H1 (cell line): ENCODE results near the gene PRMT6. TPM values are rescaled to one million over a fixed set of nuclear protein-coding genes. Genes with fewer than 3 reads are reported as not detected.
A peak's percentile ranks its signal among the peaks of the same experiment; 100 is the strongest.
"Not testable (repeated sequence)": the region's sequence is repeated elsewhere in the genome, so short reads cannot be mapped to it uniquely, and the experiment has no call there.

Experiments
- CTCF ChIA-PET: fragments of 300-600 bp; sonication (Branson Sonifier 250); formaldehyde crosslinking; loops from one replicate; lab custom pipeline; 2021; ENCODE audit not compliant: partially characterized antibody; lab: Charles Lee
- POLR2A ChIA-PET: fragments of 300-600 bp; sonication (Branson Sonifier 250); formaldehyde crosslinking; loops from one replicate; lab custom pipeline; 2021; ENCODE audit warnings: inconsistent platforms; ENCODE audit not compliant: partially characterized antibody; lab: Charles Lee
- DNase-seq, 2 experiments: peaks; one replicate each; pipeline versions ENCODE4 v3.0.0 to v3.0.0-alpha.2; 2010 to 2022; ENCODE audit warnings: low spot score in 2 of 2, low read depth in 1 of 2, mixed read lengths in 1 of 2
- FAIRE-seq: peaks from 2 replicates; lab custom pipeline; 2011; peaks lifted over from hg19 to GRCh38; lab: Jason Lieb, UNC
- H2AFZ ChIP-seq: 2 replicates; pipeline ENCODE4 v1.8.1; 2012; ENCODE audit warnings: low read length, inconsistent platforms
- H2AK5ac ChIP-seq: 2 replicates; pipeline ENCODE4 v1.6.1; 2013; ENCODE audit warnings: low read depth, low read length
- H2BK120ac ChIP-seq: replicated peaks from 2 replicates; pipeline ENCODE3; 2013; ENCODE audit warnings: low read depth, low read length, inconsistent platforms
- H2BK12ac ChIP-seq: 2 replicates; pipeline ENCODE4 v1.6.1; 2013; ENCODE audit warnings: low read depth, low read length
- H2BK15ac ChIP-seq: 2 replicates; pipeline ENCODE4 v1.6.1; 2013; ENCODE audit warnings: low read length
- H2BK20ac ChIP-seq: 2 replicates; pipeline ENCODE4 v1.6.1; 2013; ENCODE audit warnings: low read length
- H2BK5ac ChIP-seq: 2 replicates; pipeline ENCODE4 v1.6.1; 2013; ENCODE audit warnings: low read depth, low read length
- H3K14ac ChIP-seq: 2 replicates; pipeline ENCODE4 v1.6.1; 2013; ENCODE audit warnings: inconsistent platforms; ENCODE audit not compliant: insufficient read length
- H3K18ac ChIP-seq: 2 replicates; pipeline ENCODE4 v1.6.1; 2013; ENCODE audit warnings: low read length; ENCODE audit errors: extremely low read depth
- H3K23ac ChIP-seq: 2 replicates; pipeline ENCODE4 v1.6.1; 2013; ENCODE audit warnings: inconsistent platforms; ENCODE audit not compliant: insufficient read length
- H3K23me2 ChIP-seq: 2 replicates; pipeline ENCODE4 v1.6.1; 2013; ENCODE audit warnings: low read depth, low read length
- H3K27ac ChIP-seq: 2 replicates; pipeline ENCODE4 v1.6.1; 2011; ENCODE audit warnings: low read depth, low read length, inconsistent platforms
- H3K27me3 ChIP-seq, 4 experiments: replicated peaks in 1 of 4; 1 replicate in 1 of 4; 2 replicates in 3 of 4; pipeline versions ENCODE4 v1.6.1 to v1.8.1; 2011 to 2013; ENCODE audit warnings: low read length in 3 of 4, mild to moderate bottlenecking in 3 of 4, inconsistent platforms in 2 of 4, mixed read lengths in 2 of 4, moderate library complexity in 1 of 4; ENCODE audit not compliant: control insufficient read depth in 3 of 4, insufficient read depth in 3 of 4; ENCODE audit errors: extremely low read depth in 1 of 4
- H3K36me3 ChIP-seq, 4 experiments: 2 replicates each; pipeline versions ENCODE4 v1.6.1 to v1.8.1; 2011 to 2013; ENCODE audit warnings: mild to moderate bottlenecking in 4 of 4, low read length in 3 of 4, moderate library complexity in 2 of 4, control low read depth in 1 of 4, inconsistent platforms in 1 of 4; ENCODE audit not compliant: insufficient read depth in 4 of 4, control insufficient read depth in 2 of 4
- H3K4ac ChIP-seq: replicated peaks from 2 replicates; pipeline ENCODE3; 2013; ENCODE audit warnings: low read length, low read depth, mixed read lengths, inconsistent platforms; ENCODE audit not compliant: insufficient read length
- H3K4me1 ChIP-seq, 4 experiments: replicated peaks in 1 of 4; 1 replicate in 1 of 4; 2 replicates in 3 of 4; pipeline versions ENCODE4 v1.6.1 to v1.8.1; 2011 to 2013; ENCODE audit warnings: low read length in 3 of 4, inconsistent platforms in 2 of 4, mixed read lengths in 1 of 4; ENCODE audit not compliant: insufficient read depth in 4 of 4, control insufficient read depth in 3 of 4
- H3K4me2 ChIP-seq, 2 experiments: 2 replicates each; pipeline versions ENCODE4 v1.6.1 to v1.8.1; 2011 to 2013; ENCODE audit warnings: low read depth in 2 of 2, low read length in 2 of 2, control low read depth in 1 of 2, inconsistent platforms in 1 of 2, mild to moderate bottlenecking in 1 of 2; ENCODE audit not compliant: insufficient read depth in 1 of 2
- H3K4me3 ChIP-seq, 4 experiments: fragments of 200-600, 300-600 bp in 1 of 4; sonication (generic), shearing (Covaris generic), sonication (Bioruptor Twin) in 1 of 4; 2 replicates each; pipeline versions ENCODE4 v1.5.1 to v1.8.1; 2011 to 2016; ENCODE audit warnings: low read length in 4 of 4, low read depth in 3 of 4, control low read depth in 2 of 4, inconsistent platforms in 2 of 4, mild to moderate bottlenecking in 2 of 4, mixed read lengths in 1 of 4, moderate library complexity in 1 of 4; ENCODE audit not compliant: insufficient read depth in 2 of 4; ENCODE audit errors: extremely low read depth in 1 of 4
- H3K56ac ChIP-seq: replicated peaks from 2 replicates; pipeline ENCODE3; 2013; ENCODE audit warnings: low read depth, mild to moderate bottlenecking, mixed read lengths, low read length, inconsistent platforms; ENCODE audit not compliant: insufficient read length
- H3K79me1 ChIP-seq: 2 replicates; pipeline ENCODE4 v1.6.1; 2013; ENCODE audit warnings: low read depth, low read length, control low read depth
- H3K79me2 ChIP-seq, 2 experiments: 2 replicates each; pipeline versions ENCODE4 v1.6.1 to v1.8.1; 2012 to 2013; ENCODE audit warnings: low read length in 2 of 2, mild to moderate bottlenecking in 2 of 2, inconsistent platforms in 1 of 2; ENCODE audit not compliant: insufficient read depth in 2 of 2, control insufficient read depth in 1 of 2
- H3K9ac ChIP-seq, 4 experiments: replicated peaks in 1 of 4; 1 replicate in 1 of 4; 2 replicates in 3 of 4; pipeline versions ENCODE4 v1.6.1 to v1.8.1; 2011 to 2013; ENCODE audit warnings: low read depth in 3 of 4, low read length in 3 of 4, control low read depth in 2 of 4, mild to moderate bottlenecking in 2 of 4, moderate library complexity in 2 of 4, inconsistent platforms in 1 of 4; ENCODE audit errors: extremely low read depth in 1 of 4
- H3K9me3 ChIP-seq, 2 experiments: 2 replicates each; pipeline versions ENCODE4 v1.6.1 to v1.8.1; 2012 to 2013; ENCODE audit warnings: mild to moderate bottlenecking in 2 of 2, moderate library complexity in 2 of 2, control low read depth in 1 of 2, inconsistent platforms in 1 of 2, low read depth in 1 of 2, low read length in 1 of 2, mixed read lengths in 1 of 2; ENCODE audit not compliant: insufficient read depth in 2 of 2
- H4K20me1 ChIP-seq, 2 experiments: replicated peaks in 1 of 2; 2 replicates each; pipeline versions ENCODE3 to v1.8.1; 2011 to 2013; ENCODE audit warnings: inconsistent platforms in 2 of 2, low read length in 2 of 2, mild to moderate bottlenecking in 1 of 2; ENCODE audit not compliant: insufficient read depth in 2 of 2, control insufficient read depth in 1 of 2
- H4K5ac ChIP-seq: 2 replicates; pipeline ENCODE4 v1.6.1; 2013; ENCODE audit warnings: low read length, low read depth, mixed read lengths, inconsistent platforms; ENCODE audit not compliant: insufficient read length
- H4K8ac ChIP-seq: 2 replicates; pipeline ENCODE4 v1.8.0; 2013; ENCODE audit warnings: mild to moderate bottlenecking, moderate library complexity, low read length, inconsistent platforms; ENCODE audit not compliant: insufficient read depth; ENCODE audit errors: extremely low read depth
- H4K91ac ChIP-seq: replicated peaks from 2 replicates; pipeline ENCODE3; 2013; ENCODE audit warnings: low read length, mixed read lengths, inconsistent platforms; ENCODE audit not compliant: insufficient read length
- WGBS, 2 experiments: shearing (Covaris generic) in 1 of 2; methylation state at CpG; one replicate each; pipeline versions ENCODE4 v1.1.6 to v1.1.7; 2013 to 2015; ENCODE audit warnings: low lambda C conversion rate in 2 of 2, mixed read lengths in 2 of 2, inconsistent platforms in 1 of 2, low coverage in 1 of 2, missing lambda C conversion rate in 1 of 2; ENCODE audit not compliant: insufficient replicate concordance in 2 of 2, insufficient coverage in 1 of 2, insufficient read length in 1 of 2; ENCODE audit errors: extremely low coverage in 1 of 2, missing lambda C conversion rate in 1 of 2; 5-methylcytosine and 5-hydroxymethylcytosine counted together
- polyA plus RNA-seq, 7 experiments: library from polyadenylated mRNA; depleted of rRNA in 3 of 7; stranded (reverse) in 5 of 7; unstranded in 2 of 7; fragments of >200 nt in 5 of 7; fragments of 200-250 nt in 2 of 7; gene quantifications; 1 replicate in 5 of 7; 2 replicates in 1 of 7; 4 replicates in 1 of 7; pipeline versions ENCODE4 v1.2.1 to v1.2.3, GENCODE V29; 2011 to 2013; ENCODE audit warnings: missing spikeins in 2 of 7, mixed read lengths in 2 of 7
- total RNA-seq: library from RNA; stranded (reverse); fragmentation: NEBNext Ultra II Directional; extraction: Animal tissue kit (Norgen Biotek cat#: 25700); gene quantifications from 2 replicates; pipeline ENCODE4 v1.2.1, GENCODE V29; 2021

PRMT6 gene
- total and polyA plus RNA-seq, 2 of the 8 experiments (the other 6 are each of a cell fraction or from before 2014, with no cell fraction given), result 23.6 to 38.2 TPM

GRCh38 chr1:107055919-107056425 is 502 bp upstream of the PRMT6 start:
- H3K23me2 ChIP-seq, H3K4ac ChIP-seq, H4K91ac ChIP-seq, FAIRE-seq, H3K56ac ChIP-seq, H3K27ac ChIP-seq, H3K36me3 ChIP-seq, H2AK5ac ChIP-seq, H2BK12ac ChIP-seq, H2BK15ac ChIP-seq, H3K79me1 ChIP-seq, H2BK20ac ChIP-seq, H3K14ac ChIP-seq, DNase-seq, H4K8ac ChIP-seq, H3K9me3 ChIP-seq, H3K27me3 ChIP-seq, H3K4me1 ChIP-seq, H3K23ac ChIP-seq, H2BK120ac ChIP-seq, H4K20me1 ChIP-seq: not testable (repeated sequence)
- ChIA-PET POLR2A (interaction anchor here (1.0 to 1.5 kb wide), 3 partner anchors 11 to 81 kb away, joined by 3 read pairs; no protein-coding TSS in a partner anchor), CTCF (interaction anchor here (1.6 to 2.0 kb wide), 4 partner anchors 12 to 473 kb away, joined by 4 to 10 read pairs (median 5); no protein-coding TSS in a partner anchor)
- Histone ChIP-seq H2BK5ac (peak overlapping the region; percentile 28), H3K4me2 (peak overlapping the region; percentile 76 to 93), H3K4me3 (peak overlapping the region; percentile 85 to 98 (median 96)), H3K18ac (peak overlapping the region; percentile 64), H3K79me2 (peaks cover 0 to 27% of the 10 kb centered on the region in 2 experiments; a peak in 3 of 4 replicates), H2AFZ (peak overlapping the region; percentile 98), H3K9ac (peak overlapping the region in 3 of 4 experiments; percentile 6 to 55 (median 28); a peak in 2 of 7 replicates), H4K5ac (peak overlapping the region; percentile 84)
- 87% methylated on average over 24 of the region's 24 CpGs; no CpG with 5 or more reads in 1 of the 2 experiments for WGBS, 2 experiments
